IPS-18a (cell line): ENCODE results near the gene THOC5.
A peak's percentile ranks its signal among the peaks of the same experiment; 100 is the strongest.
"Not testable (repeated sequence)": the region's sequence is repeated elsewhere in the genome, so short reads cannot be mapped to it uniquely, and the experiment has no call there.

Experiments
- H3K27ac ChIP-seq: one replicate; pipeline ENCODE4 v1.5.1; 2013; ENCODE audit warnings: low read length
- H3K27me3 ChIP-seq: one replicate; pipeline ENCODE4 v1.6.1; 2013; ENCODE audit warnings: mild to moderate bottlenecking, low read length; ENCODE audit not compliant: control insufficient read depth, insufficient read depth
- H3K36me3 ChIP-seq: one replicate; pipeline ENCODE4 v1.6.1; 2013; ENCODE audit warnings: low read depth, low read length; ENCODE audit not compliant: control insufficient read depth
- H3K4me1 ChIP-seq: one replicate; pipeline ENCODE4 v1.6.1; 2013; ENCODE audit warnings: low read depth, low read length; ENCODE audit not compliant: control insufficient read depth
- H3K4me3 ChIP-seq: one replicate; pipeline ENCODE4 v1.5.1; 2013; ENCODE audit warnings: low read length
- H3K9ac ChIP-seq: one replicate; pipeline ENCODE4 v1.6.1; 2013; ENCODE audit warnings: mild to moderate bottlenecking, low read length, moderate library complexity
- H3K9me3 ChIP-seq: one replicate; pipeline ENCODE4 v1.6.1; 2013; ENCODE audit warnings: low read depth, low read length; ENCODE audit not compliant: control insufficient read depth

THOC5 gene

DNA sequence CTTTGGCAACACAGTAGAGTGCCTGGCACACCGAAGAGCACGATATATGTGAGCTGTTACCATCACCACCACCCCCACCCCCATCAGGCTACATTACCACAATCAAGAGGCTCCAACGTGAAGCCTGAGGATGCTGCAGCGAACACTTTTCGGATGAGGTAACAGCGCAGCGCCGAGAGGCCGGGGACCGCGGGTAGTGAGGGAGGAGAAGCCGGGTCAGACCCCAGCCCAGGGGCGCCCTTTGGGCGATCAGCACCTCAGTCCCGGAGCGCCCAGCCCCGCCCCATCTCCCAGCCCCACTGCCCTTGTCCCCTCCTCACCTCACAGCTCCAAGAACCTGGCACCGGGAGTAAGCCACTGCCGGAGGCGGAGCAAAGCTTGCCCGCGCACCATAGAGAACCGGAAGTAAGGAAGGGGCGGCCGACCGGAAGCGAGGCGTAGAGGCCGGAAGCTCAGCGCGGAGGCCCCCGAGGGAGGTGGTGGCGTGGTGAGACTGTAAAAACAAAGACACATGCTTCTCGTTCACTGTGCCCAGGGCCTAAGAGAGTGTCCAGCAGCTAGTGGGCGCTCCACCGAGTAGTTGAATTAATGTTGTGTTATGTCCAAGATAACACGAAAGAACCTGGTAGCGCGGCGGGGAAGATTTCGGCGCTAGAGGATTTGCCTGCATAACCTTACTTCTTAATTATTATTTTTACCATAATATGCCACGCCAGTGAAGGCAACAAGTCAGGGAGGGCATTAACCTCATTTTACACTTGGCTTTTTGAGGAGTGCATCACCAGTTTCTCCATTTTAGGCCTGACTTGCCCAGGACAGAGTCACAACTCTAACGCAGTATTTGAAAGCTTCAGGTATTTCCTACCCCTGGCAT, at the start of gene THOC5:
TSS of gene THOC5 (minus strand) at position 407 of the 874 bp plus-strand sequence. CDS start 4,610 bp downstream, outside the sequence.
- Histone ChIP-seq H3K4me1 (no peaks in the 10 kb centered on the region), H3K36me3 (peaks cover 41% of the 10 kb centered on the region), H3K9me3 (no peaks in the 10 kb centered on the region), H3K4me3 (peak within 1 kb of the TSS; percentile 95), H3K27me3 (no peaks in the 10 kb centered on the region), H3K9ac (peak within 1 kb of the TSS; percentile 89), H3K27ac (peak within 1 kb of the TSS; percentile 63)

DNA sequence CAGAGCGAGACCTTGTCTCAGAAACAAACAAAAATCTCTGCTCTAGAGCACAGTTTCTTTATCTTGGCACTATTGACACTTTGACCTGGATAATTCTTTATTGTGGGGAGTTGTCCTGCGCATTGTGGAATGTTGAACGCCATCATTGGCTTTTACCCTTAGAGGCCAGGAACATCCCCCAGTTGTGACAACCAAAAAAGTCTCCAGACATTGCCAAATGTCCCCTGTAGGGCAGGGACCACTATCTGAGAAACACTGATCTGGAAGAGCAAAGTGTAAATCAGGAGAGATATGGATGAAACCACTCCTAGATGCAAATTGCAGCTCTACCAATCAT, 45.1 kb upstream of the THOC5 start:
- no peak overlapping the region for H3K4me3 ChIP-seq

DNA sequence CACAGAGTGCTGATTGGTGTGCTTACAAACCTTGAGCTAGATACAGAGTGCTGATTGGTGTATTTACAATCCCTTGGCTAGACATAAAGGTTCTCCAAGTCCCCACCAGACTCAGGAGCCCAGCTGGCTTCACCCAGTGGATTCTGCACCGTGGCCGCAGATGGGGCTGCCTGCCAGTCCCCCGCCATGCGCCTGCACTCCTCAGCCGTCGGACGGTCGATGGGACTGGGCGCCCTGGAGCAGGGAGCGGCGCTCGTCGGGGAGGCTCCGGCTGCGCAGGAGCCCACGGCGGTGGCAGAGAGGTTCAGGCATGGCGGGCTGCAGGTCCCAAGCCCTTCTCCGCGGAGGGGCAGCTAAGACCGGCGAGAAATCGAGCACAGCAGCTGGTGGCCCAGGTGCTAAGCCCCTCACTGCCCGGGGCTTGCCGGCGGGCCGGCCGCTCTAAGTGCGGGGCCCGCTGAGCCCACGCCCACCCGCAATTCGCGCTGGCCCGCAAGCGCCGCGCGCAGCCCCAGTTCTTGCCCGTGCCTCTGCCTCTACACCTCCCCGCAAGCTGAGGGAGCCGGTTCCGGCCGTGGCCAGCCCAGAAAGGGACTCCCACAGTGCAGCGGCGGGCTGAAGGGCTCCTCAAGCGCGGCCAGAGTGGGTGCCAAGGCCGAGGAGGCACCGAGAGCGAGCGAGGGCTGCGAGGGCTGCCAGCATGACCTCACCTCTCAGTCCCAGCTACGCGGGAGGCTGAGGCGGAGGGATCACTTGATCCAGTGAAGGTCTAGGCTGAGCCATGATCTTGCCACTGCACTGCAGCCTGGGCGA, 44.5 kb upstream of the THOC5 start:
- H3K27ac ChIP-seq, H3K36me3 ChIP-seq, H3K9me3 ChIP-seq, H3K4me1 ChIP-seq, H3K27me3 ChIP-seq, H3K9ac ChIP-seq, H3K4me3 ChIP-seq: not testable (repeated sequence)

More for the DNA sequence above, 45.1 kb upstream of the THOC5 start:
- no peak overlapping the region for H3K27ac ChIP-seq
- H3K36me3 ChIP-seq: no peaks in the 10 kb centered on the region
- H3K9me3 ChIP-seq: no peaks in the 10 kb centered on the region
- H3K4me1 ChIP-seq: no peaks in the 10 kb centered on the region
- no peaks in the 10 kb centered on the region for H3K27me3 ChIP-seq
- H3K9ac ChIP-seq: no peak overlapping the region

DNA sequence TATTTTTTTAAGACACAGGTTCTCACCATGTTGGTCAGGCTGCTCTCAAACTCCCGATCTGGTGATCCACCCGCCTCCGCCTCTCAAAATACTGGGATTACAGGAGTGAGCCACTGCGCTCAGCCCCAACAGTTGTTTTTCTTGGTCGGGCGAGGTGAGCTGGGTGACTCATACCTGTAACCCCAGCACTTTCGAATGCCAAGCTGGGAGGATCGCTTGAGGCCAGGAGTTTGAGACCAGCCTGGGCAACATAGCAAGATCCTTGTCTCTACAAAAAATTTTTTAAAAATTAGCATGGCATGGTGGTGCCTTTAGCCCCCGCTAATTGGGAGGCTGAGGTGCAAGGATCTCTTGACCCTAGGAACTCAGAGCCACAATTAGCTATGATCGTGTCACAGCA, 42.9 kb upstream of the THOC5 start:
- Histone ChIP-seq H3K9me3 (no peaks in the 10 kb centered on the region), H3K36me3 (no peaks in the 10 kb centered on the region), H3K4me3 (no peak overlapping the region), H3K27me3 (no peaks in the 10 kb centered on the region), H3K9ac (no peak overlapping the region), H3K27ac (no peak overlapping the region), H3K4me1 (no peaks in the 10 kb centered on the region)

DNA sequence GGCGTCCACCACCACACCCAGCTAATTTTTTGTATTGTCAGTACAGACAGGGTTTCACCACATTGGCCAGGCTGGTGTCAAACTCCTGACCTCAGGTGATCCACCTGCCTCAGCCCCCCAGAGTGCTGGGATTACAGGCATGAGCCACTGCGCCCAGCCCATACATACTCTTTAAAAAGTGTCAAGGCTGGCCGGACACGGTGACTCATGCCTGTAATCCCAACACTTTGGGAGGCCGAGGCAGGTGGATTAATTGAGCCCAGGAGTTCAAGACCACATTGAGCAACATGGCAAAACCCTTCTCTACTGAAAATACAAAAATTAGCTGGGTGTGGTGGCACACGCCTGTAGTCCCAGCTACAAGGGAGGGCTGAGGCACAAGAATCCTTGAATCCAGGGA, 40.9 kb upstream of the THOC5 start:
- H3K27me3 ChIP-seq, H3K27ac ChIP-seq, H3K9me3 ChIP-seq, H3K9ac ChIP-seq, H3K4me3 ChIP-seq, H3K36me3 ChIP-seq, H3K4me1 ChIP-seq: not testable (repeated sequence)

DNA sequence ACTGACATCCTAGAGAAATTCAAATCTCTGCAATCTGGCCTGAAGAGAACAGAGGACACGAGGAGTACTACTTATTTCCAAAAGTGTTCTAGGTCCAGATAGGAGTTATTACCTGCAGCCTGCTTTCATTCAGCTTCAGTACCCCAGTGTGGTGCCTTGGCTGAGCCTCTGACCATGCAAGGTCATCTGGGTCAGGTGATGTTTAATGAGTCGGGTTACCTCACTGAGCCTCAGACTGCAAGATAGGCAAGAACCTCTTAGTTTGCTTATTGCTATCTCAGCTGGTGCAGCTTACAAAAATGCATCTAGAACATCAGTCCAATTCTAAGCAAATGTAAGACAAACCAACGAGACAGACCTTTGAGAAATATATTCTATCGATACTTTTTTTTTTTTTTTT, 40.4 kb upstream of the THOC5 start:
- no peaks in the 10 kb centered on the region for H3K27me3 ChIP-seq
- H3K9ac ChIP-seq: no peak overlapping the region
- no peaks in the 10 kb centered on the region for H3K9me3 ChIP-seq
- H3K4me1 ChIP-seq: no peaks in the 10 kb centered on the region
- no peak overlapping the region for H3K27ac ChIP-seq
- H3K36me3 ChIP-seq: no peaks in the 10 kb centered on the region
- H3K4me3 ChIP-seq: no peak overlapping the region

DNA sequence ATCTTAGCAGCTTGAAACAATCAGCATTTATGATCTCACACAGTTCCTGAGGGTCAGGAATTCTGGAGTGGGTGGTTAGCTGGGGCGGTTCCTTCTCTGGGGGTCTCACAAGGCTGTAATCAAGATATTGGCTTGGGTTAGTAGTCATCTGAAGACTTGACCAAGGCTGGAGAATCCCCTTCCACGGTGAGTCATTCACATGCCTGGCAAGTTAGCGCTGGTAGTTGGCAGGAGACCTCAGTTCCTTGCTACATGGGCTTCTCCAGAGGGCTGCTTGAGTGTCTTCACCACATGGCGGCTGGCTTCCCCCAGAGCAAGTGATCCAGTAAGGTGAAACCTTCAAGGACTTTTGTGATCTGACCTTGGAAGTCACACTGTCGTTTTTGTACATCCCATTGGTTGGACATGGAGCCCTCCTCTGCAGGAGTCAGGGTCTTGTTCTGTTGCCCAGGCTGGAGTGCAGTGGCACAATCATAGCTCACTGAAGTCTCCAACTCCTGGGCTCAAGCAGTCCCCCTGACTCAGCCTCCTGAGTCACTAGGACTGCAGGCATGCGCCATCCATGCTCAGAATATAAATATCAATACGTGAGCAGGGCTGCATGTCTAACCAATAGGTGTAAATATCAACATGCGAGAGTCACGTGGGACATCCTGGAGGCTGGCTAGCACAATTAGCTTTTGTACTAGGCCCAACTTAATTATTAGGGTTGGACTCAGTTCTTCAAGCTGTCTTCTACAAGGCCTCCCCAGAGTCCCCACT, 34.6 kb upstream of the THOC5 start:
- Histone ChIP-seq H3K27ac (no peak overlapping the region), H3K4me3 (no peak overlapping the region), H3K27me3 (no peaks in the 10 kb centered on the region), H3K36me3 (no peaks in the 10 kb centered on the region), H3K4me1 (no peaks in the 10 kb centered on the region), H3K9ac (no peak overlapping the region), H3K9me3 (no peaks in the 10 kb centered on the region)

DNA sequence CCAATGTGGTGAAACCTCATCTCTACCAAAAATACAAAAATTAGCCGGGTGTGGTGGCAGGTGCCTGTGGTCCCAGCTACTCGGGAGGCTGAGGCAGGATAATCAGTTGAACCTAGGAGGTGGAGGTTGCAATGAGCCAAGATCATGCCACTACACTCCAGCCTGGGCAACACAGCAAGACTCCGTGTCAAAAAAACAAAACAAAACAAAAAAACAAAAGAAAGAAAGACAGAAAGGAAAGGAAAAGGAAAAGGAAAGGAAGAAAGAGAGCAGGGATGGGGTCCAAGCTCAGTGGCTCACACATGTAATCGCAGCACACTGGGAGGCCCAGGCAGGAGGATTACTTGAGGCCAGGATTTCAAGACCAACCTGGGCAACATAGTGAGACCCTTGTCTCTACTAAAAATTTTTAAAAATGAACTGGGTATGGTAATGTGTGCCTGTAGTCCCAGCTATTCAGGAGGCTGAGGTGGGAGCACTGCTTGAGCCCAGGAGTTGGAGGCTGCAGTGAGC, 32.7 kb upstream of the THOC5 start:
- not testable (repeated sequence) for H3K4me3 ChIP-seq, H3K9me3 ChIP-seq, H3K27ac ChIP-seq, H3K9ac ChIP-seq, H3K4me1 ChIP-seq, H3K36me3 ChIP-seq, H3K27me3 ChIP-seq

DNA sequence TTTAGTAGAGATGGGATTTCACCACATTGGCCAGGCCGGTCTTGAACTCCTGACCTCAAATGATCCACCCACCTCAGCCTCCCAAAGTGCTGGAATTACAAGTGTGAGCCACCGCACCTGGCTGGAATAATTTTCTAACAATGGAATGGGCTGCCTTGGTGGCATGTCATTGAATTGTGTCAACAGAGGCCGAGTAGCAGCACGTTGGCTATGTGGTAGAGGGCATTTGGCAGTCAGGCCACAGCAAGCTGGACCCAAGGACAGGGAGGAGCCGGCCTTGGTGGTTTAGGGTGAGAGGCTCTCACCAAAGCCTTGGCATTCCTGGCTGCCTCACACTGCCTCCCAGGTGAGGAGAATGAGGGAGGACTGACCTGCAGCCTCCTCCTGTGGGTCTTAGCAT, 31.4 kb upstream of the THOC5 start:
- H3K27me3 ChIP-seq: no peaks in the 10 kb centered on the region
- no peak overlapping the region for H3K4me3 ChIP-seq
- H3K27ac ChIP-seq: no peak overlapping the region
- H3K4me1 ChIP-seq: peaks cover 3% of the 10 kb centered on the region
- no peaks in the 10 kb centered on the region for H3K9me3 ChIP-seq
- no peak overlapping the region for H3K9ac ChIP-seq
- H3K36me3 ChIP-seq: no peaks in the 10 kb centered on the region

DNA sequence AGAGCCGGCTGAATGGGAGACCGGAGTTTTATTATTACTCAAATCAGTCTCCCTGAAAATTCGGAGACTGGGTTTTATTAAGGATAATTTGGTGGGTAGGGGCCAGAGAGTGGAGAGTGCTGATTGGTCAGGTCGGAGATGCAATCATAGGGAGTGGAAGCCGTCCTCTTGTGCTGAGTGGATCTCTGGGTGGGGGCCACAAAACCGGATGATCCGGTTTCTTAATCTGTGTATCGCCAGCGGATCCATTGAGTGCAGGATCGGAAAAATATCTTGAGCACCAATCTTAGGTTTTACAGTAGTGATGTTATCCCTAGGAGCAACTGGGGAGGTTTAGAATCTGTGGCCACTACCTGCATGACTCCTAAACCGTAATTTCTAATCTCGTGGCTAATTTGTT, 28.2 kb upstream of the THOC5 start:
- Histone ChIP-seq H3K9ac (no peak overlapping the region), H3K4me3 (no peak overlapping the region), H3K27ac (no peak overlapping the region), H3K27me3 (no peaks in the 10 kb centered on the region), H3K9me3 (no peaks in the 10 kb centered on the region), H3K4me1 (peaks cover 9% of the 10 kb centered on the region), H3K36me3 (peaks cover 3% of the 10 kb centered on the region)

DNA sequence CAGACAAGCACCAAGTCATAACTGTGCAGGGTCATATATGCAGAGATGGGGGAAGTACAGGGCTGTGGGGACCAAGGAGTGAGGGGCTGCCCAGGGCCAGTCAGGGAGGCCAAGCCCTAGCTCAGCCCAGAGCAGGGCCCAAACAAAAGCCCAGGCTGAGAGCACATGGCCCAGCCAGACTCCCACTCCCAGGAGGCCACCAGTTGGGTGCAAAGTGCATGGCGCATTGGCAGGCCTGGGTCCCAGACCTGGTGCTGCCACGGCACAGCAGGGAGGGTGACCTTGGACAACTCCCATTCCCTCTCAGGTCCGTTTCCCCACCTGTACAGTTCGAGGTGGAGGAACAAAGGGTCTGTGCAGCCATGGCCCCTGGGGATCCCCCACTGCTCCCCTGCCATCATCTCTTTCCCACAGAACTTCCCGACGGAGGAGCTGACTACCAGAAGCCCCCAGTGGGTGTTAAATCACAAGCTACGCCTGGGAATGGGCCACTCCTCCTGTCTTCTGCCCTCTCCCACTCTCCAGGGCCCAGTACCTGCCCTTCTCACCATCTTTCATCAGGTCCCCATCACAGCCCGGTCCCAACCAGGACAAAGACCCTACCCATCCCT, 26.7 kb upstream of the THOC5 start:
- Histone ChIP-seq H3K27me3 (no peaks in the 10 kb centered on the region), H3K36me3 (peaks cover 3% of the 10 kb centered on the region), H3K9ac (peak overlapping the region; percentile 98), H3K27ac (peak overlapping the region; percentile 100), H3K4me3 (peak overlapping the region; percentile 95), H3K9me3 (no peaks in the 10 kb centered on the region), H3K4me1 (peaks cover 9% of the 10 kb centered on the region)
